UCSD-AML1 (cell line): ENCODE measurements around the gene BBS1.
A peak's percentile ranks its signal among the peaks of the same experiment; 100 is the strongest.

Source experiments
- DNase-seq: peaks from one replicate; lab custom pipeline; 2025; ENCODE audit not compliant: unreplicated experiment; lab: John Stamatoyannopoulos, UW

The BBS1 gene

DNA sequence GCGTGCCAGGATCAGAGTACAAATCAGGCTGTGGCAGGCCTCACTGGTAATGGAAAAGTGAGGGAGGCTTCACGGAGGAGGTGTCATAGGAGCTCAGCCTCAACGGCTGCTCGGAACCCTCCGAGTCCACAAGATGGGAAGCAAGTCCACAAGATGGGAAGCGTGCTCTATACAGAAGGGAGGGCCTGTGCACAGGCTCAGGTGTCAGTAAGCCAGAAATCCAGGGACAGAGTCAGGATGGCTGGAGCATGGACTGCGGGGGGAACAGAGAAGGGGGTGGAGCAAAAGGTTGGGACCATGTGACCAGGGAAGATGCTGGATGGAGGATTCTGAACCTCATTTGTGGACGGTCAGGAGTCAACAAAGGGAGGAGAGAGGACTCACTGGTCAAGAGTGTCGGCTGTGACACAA lies 33.6 kb upstream of the BBS1 start:
- DNase-seq, result no peak

DNA sequence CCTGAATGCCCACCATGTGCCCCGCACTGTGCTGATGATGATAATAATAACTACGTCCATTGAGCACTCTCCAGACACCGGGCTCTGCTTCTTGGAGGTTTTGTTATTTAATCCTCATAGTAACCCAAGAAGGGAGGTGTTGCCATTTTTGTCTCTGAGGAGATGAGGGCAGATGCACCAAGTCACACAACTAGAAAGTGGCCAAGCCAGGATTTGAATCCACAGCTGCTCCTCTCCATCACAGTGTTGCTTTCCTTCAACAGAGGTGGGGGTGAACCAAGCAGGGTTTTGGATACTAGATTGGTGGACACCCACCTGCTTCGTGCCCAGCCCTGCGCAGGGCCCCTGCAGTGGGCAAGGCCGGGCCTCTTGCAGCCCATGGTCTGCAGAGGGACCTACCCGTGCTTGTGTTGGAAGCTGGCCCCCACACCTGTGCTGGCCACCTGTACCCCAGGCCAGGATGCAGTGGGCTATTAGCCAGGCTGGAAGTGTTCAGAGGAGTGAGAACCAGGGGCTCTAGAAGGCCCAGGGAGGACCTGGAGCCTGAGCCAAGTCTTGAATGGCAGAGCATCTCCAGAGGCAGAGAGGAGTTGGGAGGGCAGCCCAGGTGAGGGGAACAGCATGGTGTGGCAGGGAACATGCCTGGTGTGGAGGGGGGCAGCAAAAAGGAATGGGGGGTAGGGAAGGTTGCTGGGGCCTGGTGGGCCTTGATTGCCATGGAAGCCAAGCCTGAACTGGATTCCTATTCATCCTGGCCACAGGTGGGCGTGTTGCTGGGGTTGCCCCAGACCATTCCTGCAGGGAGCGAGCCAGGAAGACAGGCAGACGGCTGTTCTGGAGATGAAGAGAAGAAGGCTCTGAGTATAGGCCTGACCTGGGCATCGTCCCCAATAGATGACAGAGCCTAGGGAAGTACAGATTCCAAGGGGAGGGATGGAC lies 32.9 kb upstream of the BBS1 start:
- no peak for DNase-seq

GRCh38 chr11:66478729-66479393 lies 31.6 kb upstream of the BBS1 start:
- no peak for DNase-seq

GRCh38 chr11:66479394-66480116 lies 30.9 kb upstream of the BBS1 start:
- DNase-seq, result peak; percentile 43

DNA sequence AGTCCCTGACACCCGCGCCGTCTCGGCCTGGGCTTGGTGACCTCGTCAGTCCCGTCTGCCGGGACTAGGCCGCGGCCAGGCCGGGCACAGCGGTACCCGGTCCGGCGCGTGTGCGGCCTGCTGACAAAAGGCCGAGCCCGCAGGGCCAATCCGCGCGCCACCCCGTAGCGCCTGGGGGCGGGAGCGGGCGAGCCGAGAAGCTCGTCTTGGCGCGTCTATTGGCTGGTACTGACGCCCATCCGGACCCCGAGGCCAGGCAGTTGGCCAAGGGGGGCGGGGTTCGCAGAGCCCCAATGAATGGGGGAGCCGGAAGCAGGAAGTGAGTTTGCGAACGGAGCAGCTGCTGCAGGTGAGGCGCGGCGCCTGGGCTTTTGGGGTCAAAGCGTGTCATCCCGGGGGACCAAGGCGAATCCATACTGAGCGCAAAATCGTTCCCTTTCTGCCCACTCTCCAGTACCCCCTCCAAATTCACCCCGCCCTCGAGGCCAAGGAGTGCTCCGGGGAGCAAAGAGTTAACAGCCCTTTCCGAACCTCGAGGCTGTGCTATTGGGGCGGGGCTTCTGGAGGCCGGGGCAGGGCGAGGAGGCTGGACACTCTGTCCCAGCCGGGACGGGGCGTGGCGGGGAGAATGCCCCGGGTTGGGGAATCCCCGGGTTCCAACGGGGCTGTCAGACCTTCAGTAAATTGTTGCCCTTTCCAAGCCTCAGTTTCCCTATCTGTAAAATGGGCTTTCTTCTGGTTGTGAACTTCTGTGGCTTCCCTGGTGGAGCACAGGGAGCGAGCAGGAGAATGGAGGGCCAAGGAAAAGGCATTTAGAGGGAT lies 30.1 kb upstream of the BBS1 start, which contains the start of gene DPP3:
Gene DPP3 (plus strand): TSS at position 318 of the 822 bp plus-strand sequence. CDS start 1,767 bp downstream, outside the sequence.
- DNase-seq, result peak; percentile 97

- no peak for DNase-seq
These were observed 25.5 kb upstream of the BBS1 start for GRCh38 chr11:66484806-66485380.

GRCh38 chr11:66488957-66489356 lies 21.5 kb upstream of the BBS1 start:
- no peak for DNase-seq

DNA sequence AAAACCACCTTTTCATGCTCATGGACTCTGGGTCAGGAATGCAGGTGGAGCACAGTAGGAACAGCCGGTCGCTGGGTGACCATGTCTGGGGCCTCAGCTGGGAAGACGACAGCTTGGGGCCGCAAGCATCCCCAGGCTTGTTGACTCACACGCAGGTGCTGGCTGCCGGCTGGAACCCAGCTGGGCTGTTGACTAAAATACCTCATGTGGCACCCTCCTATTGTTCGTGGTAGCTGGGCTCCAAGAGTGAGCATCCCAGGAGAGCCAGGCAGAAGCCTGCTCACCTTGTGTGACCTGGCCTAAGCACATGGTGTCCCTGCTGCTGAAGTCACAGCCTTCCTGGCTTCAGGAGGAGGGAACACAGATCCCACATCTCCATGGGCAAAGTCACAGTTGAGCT lies 20.8 kb upstream of the BBS1 start:
- no peak for DNase-seq

DNA sequence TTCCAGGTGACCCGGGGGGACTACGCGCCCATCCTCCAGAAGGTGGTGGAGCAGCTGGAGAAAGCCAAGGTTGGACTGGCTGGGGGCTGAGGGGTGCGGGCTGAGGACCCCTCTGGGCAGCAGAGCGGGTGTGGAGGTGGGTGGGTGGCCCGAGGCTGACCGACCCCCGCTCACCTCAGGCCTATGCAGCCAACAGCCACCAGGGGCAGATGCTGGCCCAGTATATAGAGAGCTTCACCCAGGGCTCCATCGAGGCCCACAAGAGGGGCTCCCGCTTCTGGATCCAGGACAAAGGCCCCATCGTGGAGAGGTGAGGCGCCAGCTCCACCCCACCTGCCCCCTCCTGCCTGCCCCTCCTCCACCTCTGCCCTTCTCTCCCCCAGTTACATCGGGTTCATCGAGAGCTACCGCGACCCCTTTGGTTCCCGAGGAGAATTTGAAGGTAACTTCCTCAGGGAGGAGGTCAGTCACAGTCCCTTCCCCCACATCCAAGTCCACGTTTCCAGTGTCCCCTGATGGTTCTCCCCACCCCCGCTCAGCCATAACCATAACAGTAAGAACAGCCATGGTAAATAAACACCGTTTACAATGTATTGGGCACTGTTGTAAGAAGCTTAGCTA lies 19.0 kb upstream of the BBS1 start:
- DNase-seq, result no peak

- DNase-seq, result no peak
These were observed 18.1 kb upstream of the BBS1 start for GRCh38 chr11:66492161-66492865.

DNA sequence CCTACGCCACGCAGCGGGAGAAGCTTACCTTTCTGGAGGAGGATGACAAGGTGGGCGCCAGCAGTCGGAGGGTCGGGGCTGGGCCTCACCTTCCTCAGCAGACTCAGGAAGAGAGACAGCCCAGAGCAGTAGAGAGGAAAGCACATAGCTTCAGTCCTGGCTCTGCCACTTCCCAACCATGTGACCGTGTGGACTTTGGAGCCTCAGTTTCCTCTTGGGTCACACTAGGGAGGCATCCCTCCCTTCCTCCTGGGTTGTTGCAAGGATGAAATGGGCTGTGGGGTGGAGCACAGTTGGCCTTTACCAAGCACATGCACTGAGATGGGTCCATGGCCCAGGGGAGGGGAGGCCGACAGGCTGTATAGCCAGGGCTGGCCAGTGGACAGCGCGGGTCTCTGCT lies 17.3 kb upstream of the BBS1 start:
- no peak for DNase-seq

GRCh38 chr11:66494458-66494857 lies 16.0 kb upstream of the BBS1 start:
- no peak for DNase-seq

GRCh38 chr11:66494935-66495334 lies 15.5 kb upstream of the BBS1 start:
- no peak for DNase-seq

DNA sequence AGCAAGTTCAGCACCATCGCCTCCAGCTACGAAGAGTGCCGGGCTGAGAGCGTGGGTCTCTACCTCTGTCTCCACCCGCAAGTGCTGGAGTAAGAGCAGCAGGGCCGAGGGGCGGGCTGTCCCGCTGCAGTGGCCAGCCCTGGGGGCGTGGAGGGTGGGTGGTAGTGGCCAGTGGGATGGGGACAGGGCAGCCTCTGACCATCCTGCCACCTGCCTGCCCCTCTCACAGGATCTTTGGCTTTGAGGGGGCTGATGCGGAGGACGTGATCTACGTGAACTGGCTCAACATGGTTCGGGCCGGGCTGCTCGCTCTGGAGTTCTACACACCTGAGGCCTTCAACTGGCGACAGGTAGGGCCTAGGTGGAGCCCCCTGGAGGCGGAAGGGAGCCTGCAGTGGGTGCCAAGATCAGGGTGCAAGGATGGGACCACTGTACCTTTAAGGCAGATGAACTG lies 15.0 kb upstream of the BBS1 start:
- DNase-seq, result no peak

- DNase-seq, result no peak
These were observed 13.2 kb upstream of the BBS1 start for GRCh38 chr11:66497206-66497605.

DNA sequence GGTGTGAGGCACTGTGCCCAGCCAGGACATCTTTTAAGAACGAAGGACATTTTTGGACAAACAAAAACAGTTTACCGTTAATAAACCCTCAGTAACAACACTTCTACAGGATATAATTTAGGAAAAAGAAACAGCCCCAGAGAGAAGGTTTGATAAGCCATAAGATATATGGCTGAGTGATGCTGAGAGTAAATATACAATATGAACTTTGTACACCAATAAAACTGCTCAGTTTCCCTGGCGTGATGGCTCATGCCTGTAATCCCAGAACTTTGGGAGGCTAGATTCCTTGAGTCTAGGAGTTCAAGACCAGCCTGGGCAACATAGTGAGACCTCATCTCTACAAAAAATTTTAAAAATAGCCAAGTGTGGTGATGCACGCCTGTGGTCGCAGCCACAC lies 11.9 kb upstream of the BBS1 start:
- no peak for DNase-seq

DNA sequence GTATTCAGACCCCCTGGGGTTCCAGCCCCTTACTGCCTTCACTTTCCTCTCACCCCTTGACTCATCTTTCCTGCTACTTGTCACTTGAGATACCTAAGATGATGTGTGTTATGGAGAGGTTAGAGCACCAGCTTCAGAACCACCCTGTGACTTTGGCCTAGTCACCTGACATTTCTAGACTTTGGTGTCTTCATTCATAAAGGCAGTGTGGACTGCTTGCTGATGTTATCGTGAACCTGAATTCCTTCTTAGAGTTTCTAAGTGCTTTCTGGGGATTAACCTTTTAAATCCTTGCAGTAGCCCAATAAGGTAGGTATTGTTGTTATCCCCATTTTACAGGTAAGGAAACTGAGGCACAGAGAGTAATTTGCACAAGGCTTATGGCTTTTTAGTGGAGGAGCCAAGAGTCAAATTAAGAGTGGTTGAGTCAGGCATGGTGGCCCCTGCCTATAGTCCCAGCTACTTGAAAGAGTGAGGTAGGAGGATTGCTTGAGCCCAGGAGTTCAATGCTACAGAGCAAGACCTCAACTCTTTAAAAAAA lies 5.1 kb upstream of the BBS1 start:
- DNase-seq, result no peak

DNA sequence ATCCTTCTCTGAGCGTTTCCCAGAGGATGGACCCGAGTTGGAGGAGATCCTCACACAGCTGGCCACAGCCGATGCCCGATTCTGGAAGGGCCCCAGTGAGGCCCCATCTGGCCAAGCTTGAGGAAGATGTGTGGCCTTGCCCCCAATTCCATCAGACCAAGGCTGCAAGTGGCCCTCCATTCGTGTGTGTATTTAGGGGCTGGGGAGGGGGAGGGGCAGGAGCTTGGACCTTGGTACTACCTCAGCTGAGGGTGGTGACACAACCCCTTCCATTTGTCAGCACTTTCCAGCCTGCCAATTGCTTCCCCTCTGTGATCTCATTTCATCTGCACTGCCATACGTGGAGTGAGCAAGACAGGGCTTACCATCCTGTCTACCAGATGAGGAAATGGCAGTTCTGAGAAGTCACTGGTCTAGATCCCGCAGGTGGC lies 1.3 kb upstream of the BBS1 start:
- peak; percentile 30 for DNase-seq

DNA sequence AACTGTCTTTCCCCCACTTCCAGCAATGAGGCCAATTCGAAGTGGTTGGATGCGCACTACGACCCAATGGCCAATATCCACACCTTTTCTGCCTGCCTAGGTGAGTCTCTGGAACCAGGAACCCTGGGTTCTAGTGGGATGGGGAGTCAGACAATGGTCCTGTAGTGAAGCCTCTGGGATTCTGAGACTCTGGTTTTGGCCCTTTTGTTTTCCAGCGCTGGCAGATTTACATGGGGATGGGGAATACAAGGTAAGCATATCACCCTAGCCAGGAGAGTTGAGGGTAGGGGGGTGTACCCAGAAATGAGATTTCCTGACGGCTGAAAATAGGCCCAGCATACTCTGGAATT lies 530 bp downstream of the BBS1 start:
- DNase-seq, result no peak
